ENCODE results near the gene DNAJC17. TPM values are rescaled to one million over a fixed set of nuclear protein-coding genes. Genes with fewer than 3 reads are reported as not detected.

The DNAJC17 gene
- total RNA-seq, 1 experiment from 2014 or later, result 36.1 TPM

DNA sequence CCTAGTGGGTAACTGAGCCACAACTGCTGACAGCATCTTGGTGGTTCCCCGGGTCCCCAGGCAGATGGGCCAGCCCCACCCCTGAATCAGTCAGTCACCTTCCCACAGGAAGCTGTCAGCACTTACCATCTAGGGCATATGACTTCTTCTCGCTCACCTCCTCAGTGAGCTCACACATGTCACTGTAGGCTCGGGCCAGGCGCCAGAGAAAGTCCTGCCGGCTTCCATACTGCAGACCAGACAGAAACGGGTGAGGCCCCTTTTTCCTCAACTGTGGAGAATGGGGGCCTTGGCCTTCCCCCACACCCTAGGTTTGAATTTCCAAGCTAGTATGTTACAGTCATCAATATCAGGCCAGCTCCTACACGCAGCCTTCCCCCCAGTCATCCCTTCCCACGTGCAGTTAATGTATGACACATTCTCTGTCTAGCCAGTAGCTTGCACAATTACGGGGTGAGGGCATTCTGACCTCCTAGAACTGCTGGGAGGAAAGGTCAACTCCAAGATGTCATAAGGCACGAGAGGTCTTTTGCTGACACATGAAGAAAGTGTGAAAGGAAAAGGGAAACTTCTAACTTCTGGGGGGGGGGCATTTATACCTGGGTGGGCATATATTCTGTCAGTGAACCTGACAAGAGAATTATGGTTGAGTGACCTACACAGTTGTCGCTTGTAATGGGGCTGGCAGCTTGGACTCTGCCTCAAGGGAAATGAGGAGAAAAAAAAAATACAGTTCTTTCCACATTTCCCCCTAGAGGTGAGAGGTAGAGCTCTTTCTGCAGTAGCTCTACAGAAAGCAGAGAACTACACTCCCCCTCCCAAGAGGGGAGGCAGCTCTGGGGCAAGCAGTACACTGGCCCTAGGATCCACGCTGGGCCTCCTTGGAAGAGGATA is 63.1 kb downstream of the DNAJC17 start:
- Histone ChIP-seq H3K9me3 (ENCODE audit: control insufficient read depth in 1 of 2, insufficient read depth in 1 of 2, low read depth in 1 of 2, low read length in 2 of 2) (no peaks in the 10 kb centered on the region), H2AFZ (ENCODE audit: low read depth, low read length, poor library complexity, severe bottlenecking) (no peak overlapping the region), H3K9me2 (ENCODE audit: insufficient read depth) (no peaks in the 10 kb centered on the region), H3K79me2 (ENCODE audit: insufficient read depth, low read length) (no peaks in the 10 kb centered on the region), H4K20me1 (ENCODE audit: insufficient read depth) (no peaks in the 10 kb centered on the region), H3K27ac (ENCODE audit: low read depth, low read length) (no peak overlapping the region), H3K4me1 (ENCODE audit: control insufficient read depth in 1 of 2, insufficient read depth in 2 of 2, low read length in 2 of 2) (no peaks in the 10 kb centered on the region), H3K27me3 (ENCODE audit: insufficient read depth, low read length) (no peaks in the 10 kb centered on the region), H3K9ac (ENCODE audit: low read length) (no peak overlapping the region), H3K4me3 (replicated peaks in 1 of 2; ENCODE audit: low read depth in 1 of 2, low read length in 2 of 2) (no peak overlapping the region), H3K36me3 (ENCODE audit: control insufficient read depth in 1 of 2, insufficient read depth in 2 of 2, low read length in 2 of 2) (peaks cover 13 to 21% of the 10 kb centered on the region in 2 experiments; a peak in 3 of 4 replicates), H3K4me2 (ENCODE audit: low read length) (no peak overlapping the region)
- CTCF ChIA-PET, result interaction anchor here (1.0 to 1.6 kb wide), 4 partner anchors 13 to 150 kb away, joined by 3 to 6 read pairs (median 3); partner anchors contain the start of genes DNAJC17, VPS18 and ZFYVE19
- POLR2A ChIA-PET, result no interaction called here
- RAD21 ChIA-PET (ENCODE audit: low non-redundant PET in 1 of 2, low total read pairs in 2 of 2, uncharacterized antibody in 2 of 2, unreplicated experiment in 2 of 2), result interaction anchor here in 1 of 2 experiments (0.7 kb wide), 1 partner anchor 19 kb away, joined by 3 read pairs; no protein-coding TSS in a partner anchor
- no peak for DNase-seq (ENCODE audit: low read depth, low spot score)
- BruUV-seq (replicated peaks), result no TSS peak
- TF ChIP-seq ELF1 (IDR thresholded peaks at IDR 0.05; ENCODE audit: borderline replicate concordance, low read depth) (no peak), SP1 (IDR thresholded peaks at IDR 0.05; ENCODE audit: low read depth) (no peak)
- TF ChIP-seq, protein P1, sequence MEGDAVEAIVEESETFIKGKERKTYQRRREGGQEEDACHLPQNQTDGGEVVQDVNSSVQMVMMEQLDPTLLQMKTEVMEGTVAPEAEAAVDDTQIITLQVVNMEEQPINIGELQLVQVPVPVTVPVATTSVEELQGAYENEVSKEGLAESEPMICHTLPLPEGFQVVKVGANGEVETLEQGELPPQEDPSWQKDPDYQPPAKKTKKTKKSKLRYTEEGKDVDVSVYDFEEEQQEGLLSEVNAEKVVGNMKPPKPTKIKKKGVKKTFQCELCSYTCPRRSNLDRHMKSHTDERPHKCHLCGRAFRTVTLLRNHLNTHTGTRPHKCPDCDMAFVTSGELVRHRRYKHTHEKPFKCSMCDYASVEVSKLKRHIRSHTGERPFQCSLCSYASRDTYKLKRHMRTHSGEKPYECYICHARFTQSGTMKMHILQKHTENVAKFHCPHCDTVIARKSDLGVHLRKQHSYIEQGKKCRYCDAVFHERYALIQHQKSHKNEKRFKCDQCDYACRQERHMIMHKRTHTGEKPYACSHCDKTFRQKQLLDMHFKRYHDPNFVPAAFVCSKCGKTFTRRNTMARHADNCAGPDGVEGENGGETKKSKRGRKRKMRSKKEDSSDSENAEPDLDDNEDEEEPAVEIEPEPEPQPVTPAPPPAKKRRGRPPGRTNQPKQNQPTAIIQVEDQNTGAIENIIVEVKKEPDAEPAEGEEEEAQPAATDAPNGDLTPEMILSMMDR (IDR thresholded peaks at IDR 0.05 in 2 of 3, conservative IDR thresholded peaks at IDR 0.05 in 1 of 3; ENCODE audit: borderline replicate concordance in 1 of 3, insufficient read depth in 1 of 3, low read depth in 2 of 3, low read length in 2 of 3), result peak in 2 of 3 experiments; percentile 3 to 15; a peak in 1 of 6 replicates
- intact Hi-C loops (cut with micrococcal nuclease), result no loop called here
- ATAC-seq, result peak; percentile 58; the same call in 1 of the 2 replicates

DNA sequence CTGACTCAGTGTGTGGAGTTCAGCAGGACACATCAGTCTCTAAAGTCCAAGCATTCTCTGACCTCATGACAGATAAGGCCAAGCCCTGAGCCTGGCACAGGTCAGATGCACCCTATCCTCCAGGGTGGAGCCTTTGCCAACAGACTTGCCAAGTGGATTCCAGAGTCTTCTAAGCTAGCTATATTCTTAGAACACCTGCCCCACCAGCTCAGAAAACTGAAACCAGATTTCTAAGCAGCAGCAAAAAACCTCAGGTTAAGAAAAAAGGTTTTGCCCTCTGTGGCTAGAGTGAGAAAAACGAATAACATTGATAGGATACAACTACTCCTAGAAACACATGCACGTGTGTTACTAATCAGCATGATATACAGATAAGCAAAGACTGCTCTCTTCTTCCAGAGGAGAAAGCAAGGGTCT is 63.8 kb downstream of the DNAJC17 start:
- ChIA-PET CTCF (interaction anchor here (1.0 kb wide), 1 partner anchor 12 kb away, joined by 3 read pairs; no protein-coding TSS in a partner anchor), RAD21 (ENCODE audit: low non-redundant PET in 1 of 2, low total read pairs in 2 of 2, uncharacterized antibody in 2 of 2, unreplicated experiment in 2 of 2) (no interaction called here), POLR2A (no interaction called here)
- Histone ChIP-seq H4K20me1 (ENCODE audit: insufficient read depth) (no peaks in the 10 kb centered on the region), H2AFZ (ENCODE audit: low read depth, low read length, poor library complexity, severe bottlenecking) (no peak overlapping the region), H3K36me3 (ENCODE audit: control insufficient read depth in 1 of 2, insufficient read depth in 2 of 2, low read length in 2 of 2) (peaks cover 20 to 21% of the 10 kb centered on the region in 2 experiments; a peak in 3 of 4 replicates), H3K4me2 (ENCODE audit: low read length) (no peak overlapping the region), H3K27ac (ENCODE audit: low read depth, low read length) (no peak overlapping the region), H3K9me3 (ENCODE audit: control insufficient read depth in 1 of 2, insufficient read depth in 1 of 2, low read depth in 1 of 2, low read length in 2 of 2) (no peaks in the 10 kb centered on the region), H3K27me3 (ENCODE audit: insufficient read depth, low read length) (no peaks in the 10 kb centered on the region), H3K9me2 (ENCODE audit: insufficient read depth) (no peaks in the 10 kb centered on the region), H3K9ac (ENCODE audit: low read length) (no peak overlapping the region), H3K79me2 (ENCODE audit: insufficient read depth, low read length) (no peaks in the 10 kb centered on the region), H3K4me1 (ENCODE audit: control insufficient read depth in 1 of 2, insufficient read depth in 2 of 2, low read length in 2 of 2) (no peaks in the 10 kb centered on the region), H3K4me3 (replicated peaks in 1 of 2; ENCODE audit: low read depth in 1 of 2, low read length in 2 of 2) (no peak overlapping the region)
- DNase-seq (ENCODE audit: low read depth, low spot score) (no peak), ATAC-seq (no peak)
- TF ChIP-seq SRF (IDR thresholded peaks at IDR 0.05; ENCODE audit: low read depth) (no peak), YY1 (IDR thresholded peaks at IDR 0.05; ENCODE audit: extremely low read depth, insufficient replicate concordance, low read depth, low read length) (no peak), ZNF274 (IDR thresholded peaks at IDR 0.05; ENCODE audit: low read depth, low read length) (no peak), POLR2AphosphoS5 (IDR thresholded peaks at IDR 0.05; ENCODE audit: low read depth, low read length) (no peak), EGR1 (IDR thresholded peaks at IDR 0.05; ENCODE audit: low read depth) (no peak)
- TF ChIP-seq, protein P2, sequence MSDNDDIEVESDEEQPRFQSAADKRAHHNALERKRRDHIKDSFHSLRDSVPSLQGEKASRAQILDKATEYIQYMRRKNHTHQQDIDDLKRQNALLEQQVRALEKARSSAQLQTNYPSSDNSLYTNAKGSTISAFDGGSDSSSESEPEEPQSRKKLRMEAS (IDR thresholded peaks at IDR 0.05), result no peak
- TF ChIP-seq, protein P3, sequence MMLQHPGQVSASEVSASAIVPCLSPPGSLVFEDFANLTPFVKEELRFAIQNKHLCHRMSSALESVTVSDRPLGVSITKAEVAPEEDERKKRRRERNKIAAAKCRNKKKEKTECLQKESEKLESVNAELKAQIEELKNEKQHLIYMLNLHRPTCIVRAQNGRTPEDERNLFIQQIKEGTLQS (IDR thresholded peaks at IDR 0.05), result no peak
- intact Hi-C loops (cut with micrococcal nuclease), result no loop called here
- BruUV-seq (replicated peaks), result no TSS peak

Data from HCT116 (cell line).